Smooth muscle cell (in vitro differentiated cells): ENCODE data around the gene IL1RAP. TPM values are rescaled to one million over a fixed set of nuclear protein-coding genes. Genes with fewer than 3 reads are reported as not detected.

Experiments
- DNase-seq: peaks from one replicate; lab custom pipeline; 2025; ENCODE audit not compliant: unreplicated experiment; lab: John Stamatoyannopoulos, UW
- H2AFZ ChIP-seq: fragments of 200-600 bp; sonication (generic); 2 replicates; pipeline ENCODE4 v1.6.0; 2016; ENCODE audit warnings: antibody characterized with exemption, low read depth, mild to moderate bottlenecking
- H3F3A ChIP-seq: fragments of 200-600 bp; sonication (generic); 2 replicates; pipeline ENCODE4 v1.6.0; 2017; ENCODE audit warnings: antibody characterized with exemption, low read depth
- H3K27ac ChIP-seq: fragments of 200-600 bp; sonication (generic); 2 replicates; pipeline ENCODE4 v1.5.1; 2016; ENCODE audit warnings: low read depth, mild to moderate bottlenecking
- H3K27me3 ChIP-seq: fragments of 200-600 bp; sonication (generic); 2 replicates; pipeline ENCODE4 v1.6.1; 2016; ENCODE audit warnings: low read depth, mild to moderate bottlenecking
- H3K36me3 ChIP-seq: fragments of 200-600 bp; sonication (generic); 2 replicates; pipeline ENCODE4 v1.5.1; 2016; ENCODE audit warnings: low read depth
- H3K4me1 ChIP-seq: fragments of 200-600 bp; sonication (generic); 2 replicates; pipeline ENCODE4 v1.5.1; 2016; ENCODE audit warnings: low read depth
- H3K4me2 ChIP-seq: fragments of 200-600 bp; sonication (generic); 2 replicates; pipeline ENCODE4 v1.6.0; 2016; ENCODE audit warnings: mild to moderate bottlenecking
- H3K4me3 ChIP-seq: fragments of 200-600 bp; sonication (generic); 2 replicates; pipeline ENCODE4 v1.5.1; 2016; ENCODE audit warnings: mild to moderate bottlenecking
- H3K79me2 ChIP-seq: fragments of 200-600 bp; sonication (generic); 2 replicates; pipeline ENCODE4 v1.6.0; 2016; ENCODE audit warnings: low read depth, mild to moderate bottlenecking
- H3K9ac ChIP-seq: fragments of 200-600 bp; sonication (generic); 2 replicates; pipeline ENCODE4 v1.6.0; 2016; ENCODE audit warnings: low read depth
- H3K9me3 ChIP-seq: fragments of 200-600 bp; sonication (generic); replicated peaks from 2 replicates; pipeline ENCODE4 v1.5.1; 2016; ENCODE audit warnings: low read depth
- H4K20me1 ChIP-seq: fragments of 200-600 bp; sonication (generic); 2 replicates; pipeline ENCODE4 v1.6.0; 2016; ENCODE audit warnings: low read depth
- CTCF ChIP-seq: fragments of 200-600 bp; sonication (generic); IDR thresholded peaks from 2 replicates; pipeline ENCODE4 v1.5.1; 2017; ENCODE audit warnings: borderline replicate concordance, mild to moderate bottlenecking, antibody characterized with exemption; ENCODE audit not compliant: insufficient read depth, poor library complexity, severe bottlenecking
- WGBS: methylation state at CpG from one replicate; pipeline ENCODE4 v1.1.7; 2016; ENCODE audit warnings: low lambda C conversion rate; 5-methylcytosine and 5-hydroxymethylcytosine counted together
- polyA plus RNA-seq: library from polyadenylated mRNA; unstranded; fragments of >200 nt; fragmentation: Nextera tagmentation; extraction: Ambion mirVana; gene quantifications from 2 replicates; pipeline ENCODE4 v1.2.1, GENCODE V29; 2016
- total RNA-seq: library from RNA; depleted of rRNA; stranded (reverse); fragments of >200 nt; gene quantifications from 2 replicates; pipeline ENCODE4 v1.2.3, GENCODE V29; 2014

The IL1RAP gene
- total and polyA plus RNA-seq, 2 experiments from 2014 or later, result 13.5 to 49.1 TPM

- DNase-seq, result no peak
- H3K4me2 ChIP-seq, result no peak overlapping the region
- H3K36me3 ChIP-seq, result no peaks in the 10 kb centered on the region
- no peak overlapping the region for H3K4me3 ChIP-seq
- H3K79me2 ChIP-seq, result no peaks in the 10 kb centered on the region
- no peaks in the 10 kb centered on the region for H3K4me1 ChIP-seq
- no peak overlapping the region for H2AFZ ChIP-seq
- H3K9me3 ChIP-seq, result no peaks in the 10 kb centered on the region
- TF ChIP-seq CTCF, result no peak
- no peak overlapping the region for H3K27ac ChIP-seq
- no peaks in the 10 kb centered on the region for H4K20me1 ChIP-seq
- no peaks in the 10 kb centered on the region for H3K27me3 ChIP-seq
- no peak overlapping the region for H3K9ac ChIP-seq
- WGBS, result 93% methylated on average over 6 of the region's 6 CpGs
- no peaks in the 10 kb centered on the region for H3F3A ChIP-seq
Observed at GRCh38 chr3:190642016-190642415, 128.1 kb downstream of the IL1RAP start.

GRCh38 chr3:190644035-190644434 is 130.2 kb downstream of the IL1RAP start:
- Histone ChIP-seq H3K4me1 (no peaks in the 10 kb centered on the region), H3K9me3 (no peaks in the 10 kb centered on the region), H3K9ac (no peak overlapping the region), H3F3A (no peaks in the 10 kb centered on the region), H2AFZ (no peak overlapping the region), H3K36me3 (no peaks in the 10 kb centered on the region), H3K4me2 (no peak overlapping the region), H3K27ac (no peak overlapping the region), H3K27me3 (no peaks in the 10 kb centered on the region), H4K20me1 (no peaks in the 10 kb centered on the region), H3K79me2 (no peaks in the 10 kb centered on the region), H3K4me3 (no peak overlapping the region)
- no peak for DNase-seq
- TF ChIP-seq CTCF, result no peak
- WGBS, result 97% methylated on average over 2 of the region's 2 CpGs

- 63% methylated on average over 5 of the region's 5 CpGs for WGBS
- H3K4me3 ChIP-seq, result no peak overlapping the region
- H3K9ac ChIP-seq, result no peak overlapping the region
- no peaks in the 10 kb centered on the region for H3K27me3 ChIP-seq
- H3K9me3 ChIP-seq, result no peaks in the 10 kb centered on the region
- no peak for DNase-seq
- H4K20me1 ChIP-seq, result no peaks in the 10 kb centered on the region
- no peak overlapping the region for H3K4me2 ChIP-seq
- H2AFZ ChIP-seq, result no peak overlapping the region
- TF ChIP-seq CTCF, result no peak
- no peaks in the 10 kb centered on the region for H3K36me3 ChIP-seq
- no peaks in the 10 kb centered on the region for H3K4me1 ChIP-seq
- H3K79me2 ChIP-seq, result no peaks in the 10 kb centered on the region
- no peaks in the 10 kb centered on the region for H3F3A ChIP-seq
- H3K27ac ChIP-seq, result no peak overlapping the region
Observed at GRCh38 chr3:190644766-190645165, 130.9 kb downstream of the IL1RAP start.

- Histone ChIP-seq H3K4me2 (peak overlapping the region; percentile 24), H3K9ac (no peak overlapping the region), H3K27me3 (no peaks in the 10 kb centered on the region), H3K36me3 (no peaks in the 10 kb centered on the region), H2AFZ (no peak overlapping the region), H3K27ac (no peak overlapping the region), H3K79me2 (no peaks in the 10 kb centered on the region), H3K9me3 (no peaks in the 10 kb centered on the region), H4K20me1 (no peaks in the 10 kb centered on the region), H3K4me3 (no peak overlapping the region), H3K4me1 (no peaks in the 10 kb centered on the region), H3F3A (no peaks in the 10 kb centered on the region)
- no peak for TF ChIP-seq CTCF
- no peak for DNase-seq
- WGBS, result 71% methylated on average over 4 of the region's 4 CpGs
Observed at GRCh38 chr3:190645932-190646460, 132.1 kb downstream of the IL1RAP start.
